ENCODE results near the gene ZNF425.
"Not testable (repeated sequence)": the region's sequence is repeated elsewhere in the genome, so short reads cannot be mapped to it uniquely, and the experiment has no call there.

The ZNF425 gene

GRCh38 chr7:149125863-149126661, at the start of gene ZNF425:
Gene ZNF425 (minus strand): TSS chr7:149126324. CDS start chr7:149126213, 111 bp downstream.
- peak; percentile 92 to 93 for DNase-seq

- no peak for DNase-seq
These were observed 49.0 kb upstream of the ZNF425 start for GRCh38 chr7:149175150-149175549.

- no peak for DNase-seq
These were observed 46.4 kb upstream of the ZNF425 start for GRCh38 chr7:149172534-149172920.

- no peak for DNase-seq
These were observed 45.9 kb upstream of the ZNF425 start for GRCh38 chr7:149171892-149172533.

GRCh38 chr7:149166630-149167352, 40.7 kb upstream of the ZNF425 start:
- no peak for DNase-seq

GRCh38 chr7:149166142-149166541, 40.0 kb upstream of the ZNF425 start:
- no peak for DNase-seq

- no peak for DNase-seq
These were observed 35.2 kb upstream of the ZNF425 start for GRCh38 chr7:149161241-149161848.

GRCh38 chr7:149156898-149157297, 30.8 kb upstream of the ZNF425 start:
- no peak for DNase-seq

GRCh38 chr7:149154056-149154455, 27.9 kb upstream of the ZNF425 start:
- DNase-seq, result no peak

GRCh38 chr7:149153346-149153745, 27.2 kb upstream of the ZNF425 start:
- DNase-seq, result no peak

- DNase-seq, result no peak
These were observed 24.9 kb upstream of the ZNF425 start for GRCh38 chr7:149150981-149151380.

GRCh38 chr7:149147752-149148653, 21.9 kb upstream of the ZNF425 start:
- peak; percentile 56 to 64 for DNase-seq

- peak; percentile 89 for DNase-seq
These were observed 21.1 kb upstream of the ZNF425 start, which contains the start of gene ZNF398 for GRCh38 chr7:149147072-149147751. Gene ZNF398 (plus strand): TSS chr7:149147453. CDS start chr7:149147743, 290 bp downstream.

- no peak for DNase-seq
These were observed 19.1 kb upstream of the ZNF425 start for GRCh38 chr7:149145031-149145845.

- not testable (repeated sequence) for DNase-seq
These were observed 18.4 kb upstream of the ZNF425 start for GRCh38 chr7:149144436-149144922.

GRCh38 chr7:149141893-149142292, 15.8 kb upstream of the ZNF425 start:
- DNase-seq, result no peak

GRCh38 chr7:149140831-149141230, 14.7 kb upstream of the ZNF425 start:
- no peak for DNase-seq

- DNase-seq, result no peak
These were observed 10.0 kb upstream of the ZNF425 start for GRCh38 chr7:149136118-149136517.

- DNase-seq, result no peak
These were observed 7.0 kb upstream of the ZNF425 start for GRCh38 chr7:149133028-149133710.

Data from CD4-positive, alpha-beta T cell treated with Interleukin-4 for 1 hour (primary cell).